A549 (cell line): ENCODE results near the gene FAM107B.

Source experiments
- CEBPB ChIP-seq, 2 experiments: fragments of >200 bp in 1 of 2; sonication (Bioruptor Twin) in 1 of 2; formaldehyde crosslinking in 1 of 2; IDR thresholded peaks; 2 replicates each; pipeline ENCODE4 v1.6.1; 2012 to 2016
- CHD4 ChIP-seq: fragments of 200-600 bp; sonication (generic); IDR thresholded peaks from 2 replicates; pipeline ENCODE4 v1.6.1; 2016; ENCODE audit warnings: antibody characterized with exemption, mild to moderate bottlenecking, borderline replicate concordance
- EP300 ChIP-seq, 2 experiments: fragments of >200 bp; sonication (Bioruptor Twin); formaldehyde crosslinking; IDR thresholded peaks; 2 replicates in 1 of 2; 3 replicates in 1 of 2; pipeline ENCODE4 v1.6.1; 2016 to 2017
- ESRRA ChIP-seq: fragments of 150-350 bp; IDR thresholded peaks from 2 replicates; pipeline ENCODE4 v1.6.1; 2014; ENCODE audit warnings: mild to moderate bottlenecking, low read length, borderline replicate concordance
- NFE2L2 ChIP-seq: fragments of 150-350 bp; conservative IDR thresholded peaks from 2 replicates; pipeline ENCODE4 v1.6.1; 2014; ENCODE audit warnings: low read length
- POLR2A ChIP-seq: IDR thresholded peaks from 2 replicates; pipeline ENCODE4 v1.6.1; 2012; ENCODE audit warnings: mild to moderate bottlenecking, low read length
- USF2 ChIP-seq: fragments of 450-650 bp; IDR thresholded peaks from 2 replicates; pipeline ENCODE4 v1.6.1; 2014; ENCODE audit warnings: antibody characterized with exemption
- TF ChIP-seq, protein P1 (sequence below): fragments of >200 bp; sonication (Bioruptor Twin); formaldehyde crosslinking; IDR thresholded peaks from 3 replicates; pipeline ENCODE4 v1.5.1; 2016
- TF ChIP-seq, protein P2 (sequence below): IDR thresholded peaks from 2 replicates; pipeline ENCODE4 v1.6.1; 2012

DNA sequence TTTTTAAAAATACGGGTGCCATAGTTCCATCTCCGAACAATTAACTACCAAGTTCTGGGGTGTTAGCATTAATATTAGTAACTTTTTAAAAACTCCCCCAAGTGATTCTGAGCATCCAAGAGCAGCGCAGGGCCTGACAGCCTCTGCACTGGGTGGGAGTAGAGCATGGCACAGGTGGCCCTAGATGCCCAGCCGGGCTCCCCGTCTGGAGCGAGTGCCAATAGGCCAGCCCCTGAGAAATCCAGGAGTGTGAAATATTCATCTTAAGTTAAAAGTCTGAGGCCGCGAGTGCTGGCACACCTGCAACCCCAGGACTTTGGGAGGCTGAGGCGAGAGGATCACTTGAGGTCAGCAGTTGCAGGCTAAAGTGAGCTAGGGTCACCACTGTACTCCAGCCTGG, 16.2 kb downstream of the FAM107B start:
- TF ChIP-seq, protein P1, sequence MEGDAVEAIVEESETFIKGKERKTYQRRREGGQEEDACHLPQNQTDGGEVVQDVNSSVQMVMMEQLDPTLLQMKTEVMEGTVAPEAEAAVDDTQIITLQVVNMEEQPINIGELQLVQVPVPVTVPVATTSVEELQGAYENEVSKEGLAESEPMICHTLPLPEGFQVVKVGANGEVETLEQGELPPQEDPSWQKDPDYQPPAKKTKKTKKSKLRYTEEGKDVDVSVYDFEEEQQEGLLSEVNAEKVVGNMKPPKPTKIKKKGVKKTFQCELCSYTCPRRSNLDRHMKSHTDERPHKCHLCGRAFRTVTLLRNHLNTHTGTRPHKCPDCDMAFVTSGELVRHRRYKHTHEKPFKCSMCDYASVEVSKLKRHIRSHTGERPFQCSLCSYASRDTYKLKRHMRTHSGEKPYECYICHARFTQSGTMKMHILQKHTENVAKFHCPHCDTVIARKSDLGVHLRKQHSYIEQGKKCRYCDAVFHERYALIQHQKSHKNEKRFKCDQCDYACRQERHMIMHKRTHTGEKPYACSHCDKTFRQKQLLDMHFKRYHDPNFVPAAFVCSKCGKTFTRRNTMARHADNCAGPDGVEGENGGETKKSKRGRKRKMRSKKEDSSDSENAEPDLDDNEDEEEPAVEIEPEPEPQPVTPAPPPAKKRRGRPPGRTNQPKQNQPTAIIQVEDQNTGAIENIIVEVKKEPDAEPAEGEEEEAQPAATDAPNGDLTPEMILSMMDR: no peak
- TF ChIP-seq CEBPB (IDR thresholded peaks at IDR 0.05) (no peak), ESRRA (no peak), CHD4 (no peak), POLR2A (no peak), NFE2L2 (no peak), EP300 (IDR thresholded peaks at IDR 0.05) (no peak), USF2 (no peak)
- TF ChIP-seq, protein P2, sequence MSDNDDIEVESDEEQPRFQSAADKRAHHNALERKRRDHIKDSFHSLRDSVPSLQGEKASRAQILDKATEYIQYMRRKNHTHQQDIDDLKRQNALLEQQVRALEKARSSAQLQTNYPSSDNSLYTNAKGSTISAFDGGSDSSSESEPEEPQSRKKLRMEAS: no peak
